Neural progenitor cell (in vitro differentiated cells): Measurements from ENCODE around the gene RBP5.

Experiments used
- EZH2 ChIP-seq: fragments of 200-600 bp; sonication (generic); IDR thresholded peaks from 2 replicates; pipeline ENCODE4 v1.6.1; 2017; ENCODE audit warnings: antibody characterized with exemption, mild to moderate bottlenecking, moderate library complexity
- EZH2phosphoT487 ChIP-seq: fragments of 200-600 bp; sonication (generic); IDR thresholded peaks from 2 replicates; pipeline ENCODE4 v1.6.1; 2017; ENCODE audit warnings: antibody characterized with exemption
- TF ChIP-seq, protein P1 (sequence below): fragments of 200-600 bp; sonication (generic); IDR thresholded peaks from 2 replicates; pipeline ENCODE4 v1.5.1; 2017; ENCODE audit warnings: antibody characterized with exemption, mild to moderate bottlenecking

GRCh38 chr12:7136676-7137075, 8.0 kb upstream of the RBP5 start:
- TF ChIP-seq EZH2 = no peak
- TF ChIP-seq, protein P1, sequence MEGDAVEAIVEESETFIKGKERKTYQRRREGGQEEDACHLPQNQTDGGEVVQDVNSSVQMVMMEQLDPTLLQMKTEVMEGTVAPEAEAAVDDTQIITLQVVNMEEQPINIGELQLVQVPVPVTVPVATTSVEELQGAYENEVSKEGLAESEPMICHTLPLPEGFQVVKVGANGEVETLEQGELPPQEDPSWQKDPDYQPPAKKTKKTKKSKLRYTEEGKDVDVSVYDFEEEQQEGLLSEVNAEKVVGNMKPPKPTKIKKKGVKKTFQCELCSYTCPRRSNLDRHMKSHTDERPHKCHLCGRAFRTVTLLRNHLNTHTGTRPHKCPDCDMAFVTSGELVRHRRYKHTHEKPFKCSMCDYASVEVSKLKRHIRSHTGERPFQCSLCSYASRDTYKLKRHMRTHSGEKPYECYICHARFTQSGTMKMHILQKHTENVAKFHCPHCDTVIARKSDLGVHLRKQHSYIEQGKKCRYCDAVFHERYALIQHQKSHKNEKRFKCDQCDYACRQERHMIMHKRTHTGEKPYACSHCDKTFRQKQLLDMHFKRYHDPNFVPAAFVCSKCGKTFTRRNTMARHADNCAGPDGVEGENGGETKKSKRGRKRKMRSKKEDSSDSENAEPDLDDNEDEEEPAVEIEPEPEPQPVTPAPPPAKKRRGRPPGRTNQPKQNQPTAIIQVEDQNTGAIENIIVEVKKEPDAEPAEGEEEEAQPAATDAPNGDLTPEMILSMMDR = no peak
- no peak for TF ChIP-seq EZH2phosphoT487
